ENCODE data around the gene CREBRF.

GRCh38 chr5:173065155-173065554 is 9.0 kb downstream of the CREBRF start:
- TF ChIP-seq CTCF (conservative IDR thresholded peaks at IDR 0.05) (no peak), EZH2 (IDR thresholded peaks at IDR 0.05; ENCODE audit: low read depth) (no peak)
